ENCODE results near the gene SCT. TPM values are rescaled to one million over a fixed set of nuclear protein-coding genes. Genes with fewer than 3 reads are reported as not detected.

The SCT gene
- total and polyA plus RNA-seq, 11 donors = 0.81 TPM; not detected in 10

DNA sequence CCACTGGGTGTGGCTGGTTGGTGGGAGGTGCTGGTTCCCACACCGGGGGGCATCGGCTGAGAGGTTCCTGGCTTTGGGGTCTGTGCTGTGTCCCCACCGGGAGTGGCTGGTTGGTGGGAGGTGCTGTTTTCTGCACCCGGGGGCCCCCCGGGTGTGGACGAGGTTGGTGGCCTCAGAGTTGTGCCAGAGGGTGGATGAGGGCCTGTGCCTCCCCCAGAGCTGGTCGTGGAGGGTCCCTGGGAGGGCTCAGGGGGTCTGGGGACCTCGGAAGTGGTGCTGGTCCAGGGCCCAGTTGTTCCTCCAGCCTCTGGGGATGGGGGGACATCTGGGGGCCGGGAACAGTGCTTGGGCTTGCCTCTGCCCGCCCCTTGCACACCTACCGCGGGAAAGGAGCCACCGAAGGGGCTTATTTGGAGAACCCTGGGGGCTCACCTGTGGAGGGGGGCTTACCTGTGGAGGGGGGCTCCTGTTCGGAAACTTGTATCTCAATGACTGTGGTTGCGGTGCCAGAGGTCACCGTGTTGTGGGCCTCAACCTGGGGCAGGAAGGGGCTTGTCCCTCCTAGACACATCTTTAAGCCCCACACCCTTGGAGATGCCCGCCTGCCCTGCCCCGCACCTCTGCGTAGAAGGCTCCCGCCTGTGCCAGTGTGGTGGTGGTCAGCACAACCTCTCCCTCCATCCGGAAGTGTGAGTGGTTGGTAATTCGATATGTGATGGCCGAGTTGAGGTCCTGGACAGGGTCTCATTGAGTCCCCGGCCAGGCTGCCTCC lies 7.9 kb downstream of the SCT start:
- no peak for DNase-seq
- H3K4me3 ChIP-seq = no peak overlapping the region

DNA sequence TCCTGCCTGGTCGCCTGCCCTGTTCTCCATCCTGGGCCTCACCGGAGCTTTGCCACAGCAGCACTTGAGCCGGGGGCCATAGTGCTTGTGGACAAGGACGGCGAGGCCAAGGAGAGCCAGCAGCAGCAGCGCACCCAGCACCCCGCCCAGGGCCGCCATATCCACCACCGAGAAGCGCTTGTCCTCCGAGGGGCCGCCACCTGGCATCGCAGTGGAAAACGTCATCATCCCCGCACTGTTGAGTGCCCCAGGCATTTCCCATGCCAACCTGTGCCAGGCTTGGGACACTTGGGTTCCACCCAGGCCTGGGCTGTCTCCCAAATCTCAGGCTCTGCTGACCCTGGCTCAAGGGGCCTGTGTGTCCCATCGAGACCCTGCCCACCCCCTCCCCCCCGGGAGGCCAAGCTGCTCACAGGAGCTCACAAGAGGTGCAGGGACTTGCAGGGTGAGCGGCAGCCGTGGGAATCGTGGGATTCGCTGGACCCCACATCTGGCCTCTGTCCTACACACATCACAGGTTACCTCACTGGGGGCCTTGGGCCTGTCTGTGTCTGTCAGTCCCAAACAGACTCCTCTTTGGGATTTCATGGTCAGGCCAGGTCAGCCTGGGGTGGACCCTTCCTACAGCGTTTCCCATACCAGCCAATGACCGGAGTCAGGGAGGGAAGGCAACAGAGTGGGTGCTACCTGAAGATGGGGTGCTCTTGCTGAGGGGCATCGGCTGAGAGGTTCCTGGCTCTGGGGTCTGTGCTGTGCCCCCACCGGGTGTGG lies 8.9 kb downstream of the SCT start:
- TF ChIP-seq POLR2A (IDR thresholded peaks at IDR 0.05) = no peak
- TF ChIP-seq, protein P1, sequence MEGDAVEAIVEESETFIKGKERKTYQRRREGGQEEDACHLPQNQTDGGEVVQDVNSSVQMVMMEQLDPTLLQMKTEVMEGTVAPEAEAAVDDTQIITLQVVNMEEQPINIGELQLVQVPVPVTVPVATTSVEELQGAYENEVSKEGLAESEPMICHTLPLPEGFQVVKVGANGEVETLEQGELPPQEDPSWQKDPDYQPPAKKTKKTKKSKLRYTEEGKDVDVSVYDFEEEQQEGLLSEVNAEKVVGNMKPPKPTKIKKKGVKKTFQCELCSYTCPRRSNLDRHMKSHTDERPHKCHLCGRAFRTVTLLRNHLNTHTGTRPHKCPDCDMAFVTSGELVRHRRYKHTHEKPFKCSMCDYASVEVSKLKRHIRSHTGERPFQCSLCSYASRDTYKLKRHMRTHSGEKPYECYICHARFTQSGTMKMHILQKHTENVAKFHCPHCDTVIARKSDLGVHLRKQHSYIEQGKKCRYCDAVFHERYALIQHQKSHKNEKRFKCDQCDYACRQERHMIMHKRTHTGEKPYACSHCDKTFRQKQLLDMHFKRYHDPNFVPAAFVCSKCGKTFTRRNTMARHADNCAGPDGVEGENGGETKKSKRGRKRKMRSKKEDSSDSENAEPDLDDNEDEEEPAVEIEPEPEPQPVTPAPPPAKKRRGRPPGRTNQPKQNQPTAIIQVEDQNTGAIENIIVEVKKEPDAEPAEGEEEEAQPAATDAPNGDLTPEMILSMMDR (IDR thresholded peaks at IDR 0.05) = no peak
- intact Hi-C loops (cut with DNase I) = loop anchor here in 1 of 10 donors (5.0 kb wide), 1 partner anchor 41 kb away; the partner anchor contains the start of gene PHRF1
- Histone ChIP-seq H3K4me1 (peaks cover 8 to 34% (median 21%) of the 10 kb centered on the region in 12 donors), H3K36me3 (peaks cover 0 to 20% (median 3%) of the 10 kb centered on the region in 9 donors), H3K9me3 (no peaks in the 10 kb centered on the region), H3K27ac (no peak overlapping the region), H3K27me3 (no peaks in the 10 kb centered on the region), H3K4me3 (no peak overlapping the region)
- 92 to 96% (median 94%) methylated on average over 23 to 25 of the region's 25 CpGs for WGBS, 4 donors
- ATAC-seq = no peak
- no peak for DNase-seq

More for the DNA sequence above, 7.9 kb downstream of the SCT start:
- H3K27ac ChIP-seq = no peak overlapping the region
- peaks cover 0 to 2% (median 0%) of the 10 kb centered on the region in 9 donors for H3K27me3 ChIP-seq
- no peak for ATAC-seq
- H3K4me1 ChIP-seq = peaks cover 8 to 26% (median 17%) of the 10 kb centered on the region in 12 donors
- 89 to 95% (median 94%) methylated on average over 20 to 24 of the region's 24 CpGs for WGBS, 4 donors
- no peaks in the 10 kb centered on the region for H3K9me3 ChIP-seq
- intact Hi-C loops (cut with DNase I) = loop anchor here in 1 of 10 donors (5.0 kb wide), 1 partner anchor 42 kb away; the partner anchor contains the start of gene PHRF1
- H3K36me3 ChIP-seq = peaks cover 0 to 13% (median 0%) of the 10 kb centered on the region in 9 donors
- TF ChIP-seq, protein P1 (IDR thresholded peaks at IDR 0.05) = no peak
- no peak for TF ChIP-seq POLR2A (IDR thresholded peaks at IDR 0.05)

DNA sequence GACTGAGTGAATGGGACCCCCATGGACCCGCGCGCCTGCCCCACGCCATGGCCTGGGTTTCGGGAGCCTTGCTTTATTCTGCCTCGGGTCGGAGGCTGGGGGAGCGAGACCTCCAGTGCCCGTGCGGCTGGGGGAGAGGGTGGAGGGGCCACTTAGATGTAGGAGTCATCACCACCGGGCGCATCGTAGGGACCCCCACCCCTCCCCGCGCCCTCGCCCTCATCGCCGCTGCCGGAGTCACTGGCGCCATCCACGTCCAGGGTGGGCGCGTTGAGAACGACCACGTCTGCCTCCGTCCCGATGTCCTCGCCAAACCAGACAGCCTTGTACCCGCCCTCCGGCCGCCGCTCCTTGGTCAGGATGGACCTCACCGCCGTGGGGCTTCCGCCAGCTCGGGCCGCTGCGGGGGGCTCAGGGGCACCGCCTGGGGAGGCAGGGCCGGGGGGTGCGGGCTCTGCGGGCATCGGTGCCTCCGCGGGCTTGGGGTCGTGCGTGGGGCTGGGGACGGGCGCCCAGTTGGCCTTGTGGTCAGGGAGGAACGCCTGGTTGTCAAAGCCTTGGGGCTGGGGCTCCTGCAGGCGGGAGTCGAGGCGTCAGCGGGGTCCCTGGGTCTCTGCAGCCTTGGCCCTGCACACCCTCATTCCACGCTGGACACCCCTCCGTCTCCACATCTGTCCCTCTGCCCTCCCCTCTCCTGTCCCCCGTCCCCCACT lies 9.6 kb downstream of the SCT start:
- Histone ChIP-seq H3K9me3 (no peaks in the 10 kb centered on the region), H3K4me3 (peak overlapping the region in 1 of 12 donors; percentile 90), H3K4me1 (peaks cover 8 to 38% (median 22%) of the 10 kb centered on the region in 12 donors), H3K27me3 (no peaks in the 10 kb centered on the region), H3K27ac (no peak overlapping the region), H3K36me3 (peaks cover 0 to 28% (median 10%) of the 10 kb centered on the region in 9 donors)
- ATAC-seq (no peak), DNase-seq (peak in 1 of 5 donors; percentile 67)
- WGBS, 4 donors = 92 to 95% (median 94%) methylated on average over 33 to 57 of the region's 57 CpGs
- TF ChIP-seq POLR2A (IDR thresholded peaks at IDR 0.05) = no peak
- intact Hi-C loops (cut with DNase I) = loop anchor here in 1 of 10 donors (5.0 kb wide), 1 partner anchor 40 kb away; the partner anchor contains the start of gene PHRF1
